ENCODE measurements around the gene OR5M8.

DNA sequence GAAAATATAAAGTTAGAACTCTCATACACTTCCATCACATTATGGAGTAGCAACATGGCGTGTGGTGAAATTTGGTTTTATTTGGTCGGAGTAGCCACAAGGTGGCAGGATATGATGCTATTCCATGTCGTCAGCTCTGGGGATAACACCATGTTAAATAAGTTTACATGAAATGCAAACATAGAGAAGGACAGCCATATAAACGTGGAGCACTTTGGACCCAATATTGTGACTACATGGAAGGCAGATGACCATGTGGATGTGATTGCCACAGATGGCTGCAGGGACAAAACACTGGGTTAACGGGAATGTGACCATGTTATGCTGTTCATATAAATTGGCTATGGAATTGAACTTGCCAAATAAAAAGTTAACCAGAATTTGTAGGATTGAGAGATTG is 30.8 kb upstream of the OR5M8 start:
- TF ChIP-seq YY1 (IDR thresholded peaks at IDR 0.05; ENCODE audit: insufficient read depth, insufficient read length) (no peak), ZNF274 (IDR thresholded peaks at IDR 0.05; ENCODE audit: low read depth, low read length) (no peak), SUZ12 (IDR thresholded peaks at IDR 0.05; ENCODE audit: extremely low read depth, insufficient read depth, insufficient read length) (no peak)

All from NT2/D1 (cell line).